A673 (cell line): ENCODE results near the gene TGM6. TPM values are rescaled to one million over a fixed set of nuclear protein-coding genes. Genes with fewer than 3 reads are reported as not detected.

Experiments
- BruUV-seq: library from RNA; stranded (reverse); fragments of 400-500 nt; replicated peaks from 2 replicates; lab custom pipeline; 2021; lab: Mats Ljungman, UMichigan
- CTCF ChIA-PET: fragments of 300-600 bp; sonication (Branson Sonifier 250); formaldehyde crosslinking; loops from one replicate; lab custom pipeline; 2022; ENCODE audit warnings: antibody characterized with exemption; lab: Charles Lee
- POLR2A ChIA-PET: fragments of 300-600 bp; sonication (Branson Sonifier 250); formaldehyde crosslinking; loops from one replicate; lab custom pipeline; 2022; ENCODE audit warnings: antibody characterized with exemption; ENCODE audit not compliant: low non-redundant PET; lab: Charles Lee
- DNase-seq: peaks from one replicate; pipeline ENCODE4 v3.0.0-alpha.2; 2015; ENCODE audit warnings: low spot score
- H3K27ac ChIP-seq: fragments of 200-600 bp; sonication (generic); 2 replicates; pipeline ENCODE4 v1.5.1; 2016; ENCODE audit warnings: mixed run types, low read depth, mild to moderate bottlenecking, mixed read lengths, antibody characterized with exemption, low read length; ENCODE audit not compliant: poor library complexity, severe bottlenecking
- H3K27me3 ChIP-seq: fragments of 200-600 bp; sonication (generic); replicated peaks from 2 replicates; pipeline ENCODE4 v1.6.1; 2017; ENCODE audit warnings: mixed run types, low read depth, mild to moderate bottlenecking, mixed read lengths, antibody characterized with exemption, low read length; ENCODE audit not compliant: insufficient read depth, poor library complexity
- H3K36me3 ChIP-seq: fragments of 200-600 bp; sonication (generic); 2 replicates; pipeline ENCODE4 v1.6.1; 2016; ENCODE audit warnings: mixed run types, mild to moderate bottlenecking, mixed read lengths, antibody characterized with exemption, low read length; ENCODE audit not compliant: insufficient read depth, poor library complexity, severe bottlenecking
- H3K4me1 ChIP-seq: fragments of 200-600 bp; sonication (generic); 2 replicates; pipeline ENCODE4 v1.6.1; 2017; ENCODE audit warnings: mixed run types, mild to moderate bottlenecking, mixed read lengths, antibody characterized with exemption, low read length; ENCODE audit not compliant: insufficient read depth, poor library complexity, severe bottlenecking
- H3K4me3 ChIP-seq: fragments of 200-600 bp; sonication (generic); 2 replicates; pipeline ENCODE4 v1.5.1; 2016; ENCODE audit warnings: low read depth, mixed run types, mild to moderate bottlenecking, mixed read lengths, low read length; ENCODE audit not compliant: poor library complexity, severe bottlenecking
- H3K9me3 ChIP-seq: fragments of 200-600 bp; sonication (generic); 2 replicates; pipeline ENCODE4 v1.6.1; 2016; ENCODE audit warnings: mixed run types, low read depth, mild to moderate bottlenecking, mixed read lengths, antibody characterized with exemption, low read length; ENCODE audit not compliant: poor library complexity, severe bottlenecking
- CTCF ChIP-seq: fragments of 300-800, 200-600 bp; sonication (generic); conservative IDR thresholded peaks from 2 replicates; pipeline ENCODE4 v1.5.1; 2017; ENCODE audit warnings: low read depth, mild to moderate bottlenecking, antibody characterized with exemption, low read length, moderate library complexity, mixed read lengths
- EZH2 ChIP-seq: fragments of 200-600 bp; sonication (generic); IDR thresholded peaks from 2 replicates; pipeline ENCODE4 v1.6.1; 2017; ENCODE audit warnings: borderline replicate concordance, low read depth, mild to moderate bottlenecking, mixed read lengths, antibody characterized with exemption, low read length; ENCODE audit not compliant: poor library complexity, severe bottlenecking
- intact Hi-C: fragments of 100-400 bp; cut with micrococcal nuclease; formaldehyde crosslinking; loops from one replicate; pipeline ENCODE4 v1.10.0; 2022; ENCODE audit not compliant: unreplicated experiment
- total RNA-seq: library from RNA; stranded (reverse); gene quantifications from 2 replicates; pipeline ENCODE4 v1.2.3, GENCODE V29; 2021

The TGM6 gene
- total RNA-seq, 1 experiment from 2014 or later: not detected

GRCh38 chr20:2420510-2420909 is 39.8 kb downstream of the TGM6 start:
- no TSS peak for BruUV-seq
- Histone ChIP-seq H3K36me3 (no peaks in the 10 kb centered on the region), H3K4me1 (no peaks in the 10 kb centered on the region), H3K9me3 (no peaks in the 10 kb centered on the region), H3K4me3 (no peak overlapping the region), H3K27ac (no peak overlapping the region), H3K27me3 (no peaks in the 10 kb centered on the region)
- intact Hi-C loops: no loop called here
- TF ChIP-seq CTCF: no peak
- no peak for TF ChIP-seq EZH2
- no peak for DNase-seq
- ChIA-PET CTCF (interaction anchor here (0.5 kb wide), 1 partner anchor 160 kb away, joined by 3 read pairs; no protein-coding TSS in a partner anchor), POLR2A (no interaction called here)

- H3K36me3 ChIP-seq: no peaks in the 10 kb centered on the region
- peaks cover under 1% of the 10 kb centered on the region for H3K27me3 ChIP-seq
- BruUV-seq: no TSS peak
- intact Hi-C loops: no loop called here
- H3K9me3 ChIP-seq: no peaks in the 10 kb centered on the region
- no peak overlapping the region for H3K27ac ChIP-seq
- ChIA-PET CTCF (interaction anchor here (0.5 kb wide), 1 partner anchor 160 kb away, joined by 3 read pairs; no protein-coding TSS in a partner anchor), POLR2A (no interaction called here)
- DNase-seq: no peak
- peak; percentile 31; the same call in 1 of the 2 replicates for TF ChIP-seq CTCF
- TF ChIP-seq EZH2: no peak
- no peaks in the 10 kb centered on the region for H3K4me1 ChIP-seq
- H3K4me3 ChIP-seq: no peak overlapping the region
These were observed 40.5 kb downstream of the TGM6 start for GRCh38 chr20:2421247-2421646.

- no peaks in the 10 kb centered on the region for H3K4me1 ChIP-seq
- H3K4me3 ChIP-seq: no peak overlapping the region
- H3K27me3 ChIP-seq: peaks cover 10% of the 10 kb centered on the region
- no peak for TF ChIP-seq EZH2
- no peak for TF ChIP-seq CTCF
- H3K9me3 ChIP-seq: no peaks in the 10 kb centered on the region
- intact Hi-C loops: no loop called here
- BruUV-seq: no TSS peak
- H3K36me3 ChIP-seq: no peaks in the 10 kb centered on the region
- ChIA-PET POLR2A (no interaction called here), CTCF (no interaction called here)
- no peak for DNase-seq
- H3K27ac ChIP-seq: no peak overlapping the region
These were observed 48.4 kb downstream of the TGM6 start for GRCh38 chr20:2429051-2429450.
